ENCODE results near the gene CD101.
A peak's percentile ranks its signal among the peaks of the same experiment; 100 is the strongest.
"Not testable (repeated sequence)": the region's sequence is repeated elsewhere in the genome, so short reads cannot be mapped to it uniquely, and the experiment has no call there.

The CD101 gene

GRCh38 chr1:117001254-117001927, at the start of gene CD101:
Gene CD101, plus strand, starts transcription at chr1:117001760. Its CDS starts 58 bp downstream, at chr1:117001818.
- peak; percentile 47 for DNase-seq

GRCh38 chr1:116952738-116953275, 48.8 kb upstream of the CD101 start:
- DNase-seq, result no peak

GRCh38 chr1:116954440-116954839, 47.1 kb upstream of the CD101 start:
- no peak for DNase-seq

GRCh38 chr1:116956378-116956777, 45.2 kb upstream of the CD101 start:
- DNase-seq, result no peak

GRCh38 chr1:116957646-116958045, 43.9 kb upstream of the CD101 start:
- DNase-seq, result no peak

- no peak for DNase-seq
These were observed 43.5 kb upstream of the CD101 start for GRCh38 chr1:116958110-116958509.

- DNase-seq, result no peak
These were observed 42.6 kb upstream of the CD101 start for GRCh38 chr1:116958977-116959376.

GRCh38 chr1:116961606-116962005, 40.0 kb upstream of the CD101 start:
- no peak for DNase-seq

- DNase-seq, result no peak
These were observed 38.4 kb upstream of the CD101 start for GRCh38 chr1:116962987-116963639.

GRCh38 chr1:116966791-116967190, 34.8 kb upstream of the CD101 start:
- DNase-seq, result no peak

- DNase-seq, result no peak
These were observed 32.8 kb upstream of the CD101 start for GRCh38 chr1:116968724-116969123.

GRCh38 chr1:116971258-116971860, 30.2 kb upstream of the CD101 start:
- DNase-seq, result no peak

- DNase-seq, result no peak
These were observed 29.4 kb upstream of the CD101 start for GRCh38 chr1:116971965-116972673.

- no peak for DNase-seq
These were observed 28.9 kb upstream of the CD101 start for GRCh38 chr1:116972674-116973030.

- not testable (repeated sequence) for DNase-seq
These were observed 21.3 kb upstream of the CD101 start for GRCh38 chr1:116980309-116980708.

GRCh38 chr1:116981521-116982037, 20.0 kb upstream of the CD101 start:
- no peak for DNase-seq

- DNase-seq, result no peak
These were observed 19.1 kb upstream of the CD101 start for GRCh38 chr1:116982319-116983004.

GRCh38 chr1:116983112-116983511, 18.4 kb upstream of the CD101 start:
- DNase-seq, result no peak

- no peak for DNase-seq
These were observed 17.9 kb upstream of the CD101 start for GRCh38 chr1:116983678-116984077.

- no peak for DNase-seq
These were observed 17.0 kb upstream of the CD101 start for GRCh38 chr1:116984406-116985160.

GRCh38 chr1:116986421-116987255, 14.9 kb upstream of the CD101 start:
- DNase-seq, result no peak
